NCI-H774 (cell line): ENCODE results near the gene PSMD2.
A peak's percentile ranks its signal among the peaks of the same experiment; 100 is the strongest.
"Not testable (repeated sequence)": the region's sequence is repeated elsewhere in the genome, so short reads cannot be mapped to it uniquely, and the experiment has no call there.

Source experiments
- DNase-seq: peaks from one replicate; lab custom pipeline; 2025; lab: John Stamatoyannopoulos, UW

The PSMD2 gene

GRCh38 chr3:184298759-184299487 is at the start of gene PSMD2:
TSS of gene PSMD2 (plus strand) at chr3:184299241. CDS start at chr3:184299267, 26 bp downstream.
- peak; percentile 100 for DNase-seq

DNA sequence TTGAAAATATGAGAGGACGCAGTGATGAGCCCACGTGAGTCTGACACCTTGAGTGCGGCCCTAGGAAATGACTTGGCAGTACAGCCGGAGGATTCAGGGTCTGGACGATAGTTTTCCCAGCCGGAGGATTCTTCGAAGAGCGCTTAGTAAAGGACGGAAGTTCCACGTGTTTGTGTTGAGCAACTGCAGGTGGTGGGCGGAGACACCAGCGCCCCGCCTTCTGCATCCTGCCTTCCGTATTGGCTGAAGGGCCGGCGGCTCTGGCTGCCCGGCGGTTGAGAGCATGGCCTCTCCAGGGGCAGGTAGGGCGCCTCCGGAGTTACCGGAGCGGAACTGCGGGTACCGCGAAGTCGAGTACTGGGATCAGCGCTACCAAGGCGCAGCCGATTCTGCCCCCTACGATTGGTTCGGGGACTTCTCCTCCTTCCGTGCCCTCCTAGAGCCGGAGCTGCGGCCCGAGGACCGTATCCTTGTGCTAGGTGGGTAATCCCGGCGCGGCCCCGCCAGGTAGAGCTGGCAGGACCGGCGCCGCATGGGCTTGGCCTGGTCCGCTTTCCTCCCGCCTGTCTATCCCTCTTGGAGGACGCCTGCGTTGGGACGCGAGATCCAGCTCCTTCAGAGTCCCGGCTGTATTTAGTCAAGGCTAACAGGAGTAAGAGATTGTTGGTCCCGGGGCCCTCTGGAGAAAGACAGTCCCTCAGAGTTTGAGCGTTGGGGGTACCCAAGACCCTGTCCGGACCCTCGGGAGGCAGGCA is 49.5 kb upstream of the PSMD2 start, which contains the start of gene EEF1AKMT4:
Gene EEF1AKMT4, plus strand, starts transcription at position 261 of the 755 bp plus-strand sequence. Its CDS starts 23 bp downstream, at position 284.
- DNase-seq = peak; percentile 100

- peak; percentile 95 for DNase-seq
Observed at GRCh38 chr3:184250167-184250828, 48.7 kb upstream of the PSMD2 start.

GRCh38 chr3:184255291-184256039 is 43.6 kb upstream of the PSMD2 start:
- DNase-seq = no peak

DNA sequence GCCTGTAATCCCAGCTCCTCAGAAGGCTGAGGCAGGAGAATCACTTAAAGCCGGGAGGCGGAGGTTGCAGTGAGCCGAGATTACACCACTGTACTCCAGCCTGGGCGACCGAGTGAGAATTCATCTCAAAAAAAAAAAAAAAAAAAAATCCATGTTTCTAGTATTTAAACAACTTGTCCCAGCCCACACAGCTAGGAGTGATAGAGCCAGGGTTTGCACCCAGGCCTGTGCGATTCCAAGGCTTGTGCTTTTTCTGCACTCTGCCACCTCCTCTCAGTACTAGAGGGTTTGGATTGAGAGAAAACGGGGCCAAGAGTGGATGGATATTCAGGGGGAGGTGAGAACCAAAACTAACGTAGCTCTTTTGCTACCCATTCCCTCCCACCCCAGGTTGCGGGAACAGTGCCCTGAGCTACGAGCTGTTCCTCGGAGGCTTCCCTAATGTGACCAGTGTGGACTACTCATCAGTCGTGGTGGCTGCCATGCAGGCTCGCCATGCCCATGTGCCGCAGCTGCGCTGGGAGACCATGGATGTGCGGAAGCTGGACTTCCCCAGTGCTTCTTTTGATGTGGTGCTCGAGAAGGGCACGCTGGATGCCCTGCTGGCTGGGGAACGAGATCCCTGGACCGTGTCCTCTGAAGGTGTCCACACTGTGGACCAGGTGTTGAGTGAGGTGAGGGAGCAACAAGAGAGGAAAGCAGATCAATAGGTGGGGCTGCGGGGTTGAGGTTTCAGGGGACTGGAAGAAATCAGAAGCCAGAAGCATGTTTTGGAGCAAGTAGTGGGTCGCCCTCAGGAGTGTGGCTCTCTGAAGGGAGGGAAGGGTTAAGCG is 41.7 kb upstream of the PSMD2 start:
- DNase-seq = no peak

DNA sequence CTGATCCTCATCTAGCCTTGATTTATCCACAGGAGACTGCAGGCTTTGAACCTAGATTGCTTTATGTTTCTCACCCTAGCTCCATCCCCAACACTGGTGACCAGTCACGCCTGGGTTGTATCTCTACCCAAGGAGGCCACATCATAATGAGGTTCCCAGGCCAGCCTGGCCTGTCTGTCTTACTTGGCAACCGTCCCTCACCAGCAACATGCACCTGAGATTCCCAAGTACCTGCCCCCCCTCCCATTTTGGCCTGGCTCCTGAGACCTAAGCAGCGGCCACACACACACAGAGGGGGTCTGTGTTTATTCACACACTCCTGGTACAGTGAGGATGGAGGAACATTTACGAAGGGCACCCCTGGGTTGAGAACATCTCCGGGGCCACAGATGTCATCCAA is 40.1 kb upstream of the PSMD2 start:
- DNase-seq = no peak

DNA sequence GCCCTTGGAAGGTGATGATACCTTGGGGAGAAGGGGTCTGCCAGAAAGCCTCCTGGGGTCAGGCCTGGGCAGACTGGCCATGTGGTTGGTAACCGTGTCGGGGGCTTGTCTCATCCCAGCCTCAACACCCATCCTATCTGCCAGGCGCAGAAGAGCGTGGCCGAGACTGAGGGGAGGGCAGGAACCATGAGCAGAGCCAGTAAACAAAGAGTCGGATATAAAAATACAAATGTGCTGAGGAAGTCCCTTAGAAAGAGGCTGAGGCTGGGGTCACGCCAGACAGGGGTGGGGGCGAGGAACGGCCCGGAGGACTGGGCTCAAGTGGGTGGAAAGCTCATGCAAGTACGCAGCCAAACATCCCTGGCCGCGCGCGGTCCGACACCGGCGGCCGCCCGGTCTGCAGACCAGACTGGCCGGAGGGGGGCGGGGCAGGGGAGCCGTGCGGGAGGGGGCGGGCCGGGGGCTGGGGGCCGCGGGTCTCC is 39.6 kb upstream of the PSMD2 start:
- no peak for DNase-seq

DNA sequence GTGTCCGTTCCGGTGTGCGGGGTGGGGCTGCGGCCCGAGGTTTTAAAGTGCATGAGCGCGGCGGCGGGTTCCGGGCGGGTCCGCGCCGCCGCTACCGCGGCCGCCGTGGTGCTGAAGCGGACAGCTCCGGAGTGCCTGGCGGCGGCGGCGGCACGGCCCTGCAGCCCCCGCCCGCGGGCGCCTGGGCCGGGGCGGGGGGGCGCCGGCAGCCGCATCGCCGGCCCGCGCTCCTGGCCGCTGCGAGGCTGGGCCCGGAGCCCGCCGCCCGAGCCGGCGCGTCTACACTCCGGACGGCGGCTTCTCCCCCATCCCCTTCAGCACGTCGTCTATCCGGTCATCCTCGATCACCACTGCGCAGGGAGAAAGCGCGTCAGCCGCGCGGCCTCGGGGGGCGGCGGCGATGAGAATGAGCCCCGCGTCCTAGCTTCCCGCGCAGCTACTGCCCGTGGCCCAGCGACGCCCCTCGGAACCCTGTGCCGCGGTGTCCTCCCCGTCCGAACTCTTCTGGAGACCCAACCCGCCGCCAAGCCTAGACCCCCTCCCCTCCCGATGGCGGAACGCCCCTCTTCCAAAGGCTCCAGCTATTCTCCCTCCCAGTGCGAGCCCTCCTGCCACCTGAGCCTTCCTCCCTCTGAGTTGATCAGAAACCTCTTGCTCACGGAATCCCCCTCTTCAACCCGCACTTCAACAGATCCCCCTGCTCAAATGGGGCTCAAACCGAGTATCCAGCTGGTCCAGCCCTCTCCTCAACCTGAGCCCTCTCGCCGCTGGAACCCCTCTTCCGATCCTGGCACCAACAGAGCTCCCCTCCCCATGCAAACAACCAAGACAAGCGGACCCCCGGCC is 38.9 kb upstream of the PSMD2 start:
- DNase-seq = peak; percentile 34

- DNase-seq = peak; percentile 33
Observed at GRCh38 chr3:184260724-184261269, 38.2 kb upstream of the PSMD2 start.

- DNase-seq = peak; percentile 99
Observed at GRCh38 chr3:184261270-184261853, 37.7 kb upstream of the PSMD2 start, which contains the start of gene CAMK2N2. TSS of gene CAMK2N2 (minus strand) at chr3:184261553. CDS start at chr3:184261285, 268 bp downstream.

GRCh38 chr3:184261854-184262763 is 36.9 kb upstream of the PSMD2 start:
- peak; percentile 85 for DNase-seq

DNA sequence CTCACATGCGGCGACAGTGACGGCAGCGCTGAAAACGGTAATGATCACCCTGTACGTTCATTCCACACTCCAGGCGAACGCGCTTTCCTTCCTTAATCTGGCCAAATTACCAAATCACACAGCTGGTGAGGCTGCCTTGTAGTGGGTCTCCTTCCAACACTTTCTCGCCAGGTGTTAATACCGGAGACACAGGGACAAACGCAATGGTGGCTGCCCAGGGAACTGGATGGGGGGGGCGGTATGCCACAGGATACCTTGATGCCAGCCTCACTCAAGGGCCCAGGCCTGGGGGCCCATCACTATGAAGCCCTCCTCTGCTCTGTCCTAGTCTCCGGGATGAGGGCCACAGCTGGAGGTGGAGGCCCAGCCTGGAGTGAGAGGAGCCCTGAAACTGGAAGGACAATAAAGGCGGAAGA is 36.3 kb upstream of the PSMD2 start:
- DNase-seq = no peak

GRCh38 chr3:184267249-184267648 is 31.8 kb upstream of the PSMD2 start:
- DNase-seq = not testable (repeated sequence)

- no peak for DNase-seq
Observed at GRCh38 chr3:184272269-184272668, 26.8 kb upstream of the PSMD2 start.

- no peak for DNase-seq
Observed at GRCh38 chr3:184275381-184275701, 23.7 kb upstream of the PSMD2 start.

GRCh38 chr3:184275961-184276910 is 22.8 kb upstream of the PSMD2 start, which contains the start of gene ECE2:
TSS of gene ECE2 (plus strand) at chr3:184276022. CDS start at chr3:184276154, 132 bp downstream.
- no peak for DNase-seq

DNA sequence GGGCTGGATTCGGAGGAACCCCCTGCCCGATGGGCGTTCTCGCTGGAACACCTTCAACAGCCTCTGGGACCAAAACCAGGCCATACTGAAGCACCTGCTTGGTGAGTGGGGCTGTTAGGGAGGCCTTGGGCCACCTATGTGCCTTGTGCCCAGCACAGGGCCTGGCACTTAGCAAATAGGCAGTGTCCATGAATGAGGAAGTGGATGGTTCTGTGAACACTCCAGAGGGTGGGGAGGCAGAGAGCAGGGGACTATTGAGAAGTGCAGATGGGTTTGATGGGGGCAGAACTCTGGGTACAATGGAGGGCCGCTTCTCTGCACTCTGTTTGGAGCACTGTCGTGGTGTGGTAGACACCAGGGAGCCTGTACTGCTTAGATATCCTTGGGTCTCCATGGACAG is 21.7 kb upstream of the PSMD2 start:
- DNase-seq = no peak
